Lower lobe of right lung (tissue), 2 donors: ENCODE data around the gene VSTM5. TPM values are rescaled to one million over a fixed set of nuclear protein-coding genes. Genes with fewer than 3 reads are reported as not detected.

Source experiments
- ATAC-seq, 2 donors: fragments of 200-7000 bp; cut with Tn5 transposase; one replicate each; pipeline ENCODE4 v1.9.1; 2020 to 2022; ENCODE audit warnings: mild to moderate bottlenecking in 2 of 2, moderate library complexity in 2 of 2
- DNase-seq: peaks from one replicate; pipeline ENCODE4 v3.0.0-alpha.2; 2020
- H3K27ac ChIP-seq: fragments of 200-600 bp; one replicate; pipeline ENCODE4 v1.8.0; 2022
- H3K27me3 ChIP-seq: fragments of 200-600 bp; one replicate; pipeline ENCODE4 v1.8.0; 2022; ENCODE audit warnings: low read depth
- H3K36me3 ChIP-seq: fragments of 200-600 bp; one replicate; pipeline ENCODE4 v1.8.0; 2022; ENCODE audit warnings: mild to moderate bottlenecking
- H3K4me1 ChIP-seq: fragments of 200-600 bp; one replicate; pipeline ENCODE4 v1.8.0; 2022
- H3K4me3 ChIP-seq: fragments of 200-600 bp; one replicate; pipeline ENCODE4 v1.8.0; 2022; ENCODE audit warnings: mild to moderate bottlenecking
- H3K9me3 ChIP-seq: fragments of 200-600 bp; one replicate; pipeline ENCODE4 v1.8.0; 2022
- CTCF ChIP-seq: fragments of 200-600 bp; IDR thresholded peaks from one replicate; pipeline ENCODE4 v1.8.0; 2022; ENCODE audit warnings: antibody characterized with exemption, mild to moderate bottlenecking
- intact Hi-C: fragments of 100-400 bp; cut with DNase I; formaldehyde crosslinking; loops from one replicate; pipeline ENCODE4 v1.11.0; 2022
- total RNA-seq: library from RNA; stranded (reverse); fragmentation: NEBNext Ultra II Directional; extraction: Animal tissue kit (Norgen Biotek cat#: 25700); gene quantifications from one replicate; pipeline ENCODE4 v1.2.1, GENCODE V29; 2021
- donor health status: DM: no; HTN: yes; CAD: no; lungs with severe emphysema.

Gene VSTM5
- total RNA-seq, 1 donor from 2014 or later: not detected

- Histone ChIP-seq H3K4me1 (no peaks in the 10 kb centered on the region), H3K4me3 (no peak overlapping the region), H3K27me3 (no peaks in the 10 kb centered on the region), H3K9me3 (no peaks in the 10 kb centered on the region), H3K27ac (no peak overlapping the region), H3K36me3 (no peaks in the 10 kb centered on the region)
- ATAC-seq: no peak
- no peak for TF ChIP-seq CTCF
- DNase-seq: no peak
- intact Hi-C loops: no loop called here
These were observed 9.0 kb downstream of the VSTM5 start for GRCh38 chr11:93841446-93841845.

GRCh38 chr11:93840981-93841380 is 9.4 kb downstream of the VSTM5 start:
- H3K27ac ChIP-seq: no peak overlapping the region
- no peak overlapping the region for H3K4me3 ChIP-seq
- ATAC-seq: no peak
- no peak for TF ChIP-seq CTCF
- H3K27me3 ChIP-seq: no peaks in the 10 kb centered on the region
- H3K9me3 ChIP-seq: no peaks in the 10 kb centered on the region
- no peaks in the 10 kb centered on the region for H3K36me3 ChIP-seq
- intact Hi-C loops: no loop called here
- H3K4me1 ChIP-seq: no peaks in the 10 kb centered on the region
- no peak for DNase-seq

DNA sequence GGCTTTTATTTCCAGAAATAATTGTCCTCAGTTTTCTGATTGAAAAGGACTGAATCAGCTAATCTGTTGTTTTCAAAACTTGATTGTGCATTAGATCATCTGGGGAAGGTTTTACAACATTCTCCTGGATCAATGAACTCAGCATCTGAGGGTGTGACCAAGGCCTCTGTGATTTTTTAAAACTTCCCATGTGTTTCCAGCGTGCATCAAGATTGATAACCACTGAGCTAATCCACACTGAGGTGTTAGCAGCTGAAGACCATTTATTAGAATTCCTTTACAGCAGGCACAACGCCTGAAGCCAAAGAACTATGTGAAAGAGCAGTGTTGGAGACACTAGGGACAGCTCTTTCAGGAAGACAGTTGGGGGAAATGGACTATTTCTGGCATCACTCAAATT is 10.2 kb downstream of the VSTM5 start:
- ATAC-seq: no peak
- no peaks in the 10 kb centered on the region for H3K9me3 ChIP-seq
- H3K27ac ChIP-seq: no peak overlapping the region

DNA sequence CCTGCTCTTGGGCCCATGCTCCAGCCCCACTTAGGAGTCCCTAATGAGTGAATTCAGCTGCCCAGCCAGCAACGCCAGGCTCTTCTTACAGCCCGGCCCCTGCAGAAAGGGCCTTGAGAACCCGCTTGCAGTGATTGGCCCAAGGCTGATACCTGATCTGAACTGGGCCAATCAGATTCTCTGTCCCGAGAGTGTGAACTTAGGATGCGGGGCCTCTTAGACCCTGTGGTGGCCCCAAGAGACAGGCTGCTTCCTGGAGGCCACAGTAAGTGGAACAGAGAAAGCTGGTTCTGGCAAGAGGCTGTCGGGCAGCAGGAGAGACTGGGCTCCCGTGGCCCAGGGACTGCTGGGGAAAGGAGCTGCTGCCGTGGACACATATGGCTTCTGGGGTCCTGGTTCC is 11.5 kb downstream of the VSTM5 start:
- Histone ChIP-seq H3K27ac (no peak overlapping the region), H3K9me3 (no peaks in the 10 kb centered on the region), H3K4me3 (no peak overlapping the region), H3K36me3 (no peaks in the 10 kb centered on the region), H3K4me1 (no peaks in the 10 kb centered on the region), H3K27me3 (no peaks in the 10 kb centered on the region)
- DNase-seq (no peak), ATAC-seq (no peak)
- no peak for TF ChIP-seq CTCF
- intact Hi-C loops: no loop called here

More for the DNA sequence above, 10.2 kb downstream of the VSTM5 start:
- no peak for TF ChIP-seq CTCF
- Histone ChIP-seq H3K36me3 (no peaks in the 10 kb centered on the region), H3K27me3 (no peaks in the 10 kb centered on the region), H3K4me1 (no peaks in the 10 kb centered on the region), H3K4me3 (no peak overlapping the region)
- intact Hi-C loops: no loop called here
- no peak for DNase-seq

DNA sequence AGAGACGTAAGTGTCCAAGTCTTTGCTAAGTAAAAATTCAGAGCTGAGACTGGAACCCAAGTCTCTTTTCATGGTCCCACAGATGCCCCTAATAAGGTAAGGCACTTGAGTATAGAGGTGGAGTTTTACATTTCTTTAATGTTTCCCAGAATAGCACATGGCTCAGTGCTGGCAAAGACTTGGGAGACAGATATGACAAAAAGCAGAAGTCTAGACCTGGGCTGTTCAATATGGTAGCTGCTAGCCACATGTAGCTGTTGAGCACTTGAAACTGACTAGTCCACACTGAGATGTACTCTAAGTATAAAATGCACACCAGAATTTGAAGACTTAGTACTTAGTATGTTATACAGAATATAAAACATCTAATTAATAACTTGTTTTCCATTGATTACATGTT is 17.6 kb downstream of the VSTM5 start:
- H3K9me3 ChIP-seq: no peaks in the 10 kb centered on the region
- no peaks in the 10 kb centered on the region for H3K4me1 ChIP-seq
- no peaks in the 10 kb centered on the region for H3K27me3 ChIP-seq
- no peak for ATAC-seq
- no peak for DNase-seq
- no peak overlapping the region for H3K27ac ChIP-seq
- H3K4me3 ChIP-seq: no peak overlapping the region
- H3K36me3 ChIP-seq: no peaks in the 10 kb centered on the region
- no peak for TF ChIP-seq CTCF
- intact Hi-C loops: no loop called here
